HG03565 (cell line): ENCODE measurements around the gene DOCK3.
"Not testable (repeated sequence)": the region's sequence is repeated elsewhere in the genome, so short reads cannot be mapped to it uniquely, and the experiment has no call there.

Experiments used
- ATAC-seq: cut with Tn5 transposase; IDR thresholded peaks from one replicate; pipeline ENCODE4 v1.9.1; 2021; ENCODE audit warnings: mild to moderate bottlenecking, moderate library complexity; ENCODE audit not compliant: unreplicated experiment

DOCK3 gene

GRCh38 chr3:51353691-51354090 is 679.0 kb downstream of the DOCK3 start:
- ATAC-seq: no peak

GRCh38 chr3:51354172-51354571 is 679.4 kb downstream of the DOCK3 start:
- ATAC-seq: no peak

- no peak for ATAC-seq
Measured at GRCh38 chr3:51354731-51355615, 680.2 kb downstream of the DOCK3 start.

GRCh38 chr3:51355891-51356578 is 681.3 kb downstream of the DOCK3 start:
- ATAC-seq: no peak

GRCh38 chr3:51357856-51358255 is 683.1 kb downstream of the DOCK3 start:
- no peak for ATAC-seq

GRCh38 chr3:51358981-51359380 is 684.3 kb downstream of the DOCK3 start:
- ATAC-seq: no peak

- ATAC-seq: no peak
Measured at GRCh38 chr3:51360806-51361205, 686.1 kb downstream of the DOCK3 start.

- no peak for ATAC-seq
Measured at GRCh38 chr3:51361746-51362145, 687.0 kb downstream of the DOCK3 start.

- no peak for ATAC-seq
Measured at GRCh38 chr3:51362476-51362875, 687.7 kb downstream of the DOCK3 start.

- not testable (repeated sequence) for ATAC-seq
Measured at GRCh38 chr3:51368276-51368675, 693.5 kb downstream of the DOCK3 start.

- ATAC-seq: no peak
Measured at GRCh38 chr3:51371943-51372557, 697.3 kb downstream of the DOCK3 start.

- ATAC-seq: no peak
Measured at GRCh38 chr3:51373658-51374421, 699.1 kb downstream of the DOCK3 start.

- no peak for ATAC-seq
Measured at GRCh38 chr3:51374456-51374855, 699.7 kb downstream of the DOCK3 start.

- no peak for ATAC-seq
Measured at GRCh38 chr3:51375136-51375535, 700.4 kb downstream of the DOCK3 start.

GRCh38 chr3:51375571-51375970 is 700.8 kb downstream of the DOCK3 start:
- ATAC-seq: no peak

- no peak for ATAC-seq
Measured at GRCh38 chr3:51378065-51378464, 703.3 kb downstream of the DOCK3 start.

GRCh38 chr3:51378726-51379125 is 704.0 kb downstream of the DOCK3 start:
- ATAC-seq: no peak

- ATAC-seq: no peak
Measured at GRCh38 chr3:51379301-51379700, 704.6 kb downstream of the DOCK3 start.

- ATAC-seq: no peak
Measured at GRCh38 chr3:51379746-51380455, 705.2 kb downstream of the DOCK3 start.

- ATAC-seq: no peak
Measured at GRCh38 chr3:51380601-51381332, 706.0 kb downstream of the DOCK3 start.
